OCI-LY1 (cell line): ENCODE results near the gene GRM3.

ENCODE experiments used
- H2AFZ ChIP-seq: fragments of 200-600 bp; sonication (generic), shearing (Covaris generic); 2 replicates; pipeline ENCODE4 v1.6.0; 2014; ENCODE audit warnings: antibody characterized with exemption, mild to moderate bottlenecking, low read length
- H3F3A ChIP-seq: fragments of 200-600 bp; sonication (generic), shearing (Covaris generic); 2 replicates; pipeline ENCODE4 v1.6.0; 2014; ENCODE audit warnings: mild to moderate bottlenecking, antibody characterized with exemption, low read length, moderate library complexity; ENCODE audit not compliant: insufficient read depth
- H3K27ac ChIP-seq: fragments of 200-600 bp; sonication (generic); 2 replicates; pipeline ENCODE4 v1.5.1; 2014; ENCODE audit warnings: low read length, mixed run types, mild to moderate bottlenecking, low read depth; ENCODE audit not compliant: poor library complexity, severe bottlenecking
- H3K27me3 ChIP-seq: fragments of 200-600 bp; sonication (generic); 2 replicates; pipeline ENCODE4 v1.6.0; 2014; ENCODE audit warnings: antibody characterized with exemption, mild to moderate bottlenecking, low read length, moderate library complexity; ENCODE audit not compliant: insufficient read depth
- H3K36me3 ChIP-seq: fragments of 200-600 bp; sonication (generic); 2 replicates; pipeline ENCODE4 v1.6.1; 2014; ENCODE audit warnings: mild to moderate bottlenecking, antibody characterized with exemption, low read length, moderate library complexity, mixed read lengths; ENCODE audit not compliant: insufficient read depth
- H3K4me1 ChIP-seq: fragments of 200-600 bp; sonication (generic); 2 replicates; pipeline ENCODE4 v1.5.1; 2014; ENCODE audit warnings: mild to moderate bottlenecking, low read length, moderate library complexity; ENCODE audit not compliant: insufficient read depth, severe bottlenecking
- H3K4me2 ChIP-seq: fragments of 200-600 bp; sonication (generic), shearing (Covaris generic); 2 replicates; pipeline ENCODE4 v1.6.1; 2014; ENCODE audit warnings: low read length
- H3K4me3 ChIP-seq: fragments of 200-600 bp; sonication (generic); 2 replicates; pipeline ENCODE4 v1.5.1; 2014; ENCODE audit warnings: low read length, low read depth, mild to moderate bottlenecking, mixed read lengths; ENCODE audit not compliant: poor library complexity, severe bottlenecking
- H3K79me2 ChIP-seq: fragments of 200-600 bp; shearing (Covaris generic); 2 replicates; pipeline ENCODE4 v1.6.1; 2016; ENCODE audit warnings: mixed run types, low read length, mixed read lengths; ENCODE audit not compliant: insufficient read depth
- H3K9ac ChIP-seq: fragments of 200-600 bp; sonication (generic), shearing (Covaris generic); 2 replicates; pipeline ENCODE4 v1.6.1; 2014; ENCODE audit warnings: mild to moderate bottlenecking, low read length, mixed read lengths
- H3K9me2 ChIP-seq: fragments of 200-600 bp; sonication (generic), shearing (Covaris generic); 2 replicates; pipeline ENCODE4 v1.6.1; 2014; ENCODE audit warnings: low read depth, mild to moderate bottlenecking, low read length, mixed read lengths
- H3K9me3 ChIP-seq: fragments of 200-600 bp; shearing (Covaris generic); 2 replicates; pipeline ENCODE4 v1.6.1; 2014; ENCODE audit warnings: low read length, mixed read lengths
- H4K20me1 ChIP-seq: fragments of 200-600 bp; sonication (generic), shearing (Covaris generic); 2 replicates; pipeline ENCODE4 v1.6.0; 2016; ENCODE audit warnings: mild to moderate bottlenecking, low read length; ENCODE audit not compliant: insufficient read depth
- CTCF ChIP-seq: fragments of 200-600 bp; sonication (generic), shearing (Covaris generic); IDR thresholded peaks from 2 replicates; pipeline ENCODE4 v1.5.1; 2017; ENCODE audit warnings: mild to moderate bottlenecking, antibody characterized with exemption, low read length, moderate library complexity, mixed read lengths
- EZH2 ChIP-seq: fragments of 200-600 bp; sonication (generic), shearing (Covaris generic); IDR thresholded peaks from 2 replicates; pipeline ENCODE4 v1.8.0; 2017; ENCODE audit warnings: borderline replicate concordance, mixed run types, mild to moderate bottlenecking, antibody characterized with exemption, low read length, moderate library complexity, mixed read lengths

The GRM3 gene

GRCh38 chr7:86720306-86720705 is 76.6 kb downstream of the GRM3 start:
- no peak overlapping the region for H3K4me2 ChIP-seq
- H4K20me1 ChIP-seq: no peaks in the 10 kb centered on the region
- H3K9me3 ChIP-seq: no peaks in the 10 kb centered on the region
- H3K9me2 ChIP-seq: no peaks in the 10 kb centered on the region
- TF ChIP-seq EZH2 (no peak), CTCF (no peak)
- H3K27me3 ChIP-seq: no peaks in the 10 kb centered on the region
- no peak overlapping the region for H3K4me3 ChIP-seq
- no peaks in the 10 kb centered on the region for H3K4me1 ChIP-seq
- no peak overlapping the region for H3K9ac ChIP-seq
- no peaks in the 10 kb centered on the region for H3K36me3 ChIP-seq
- H3K79me2 ChIP-seq: no peaks in the 10 kb centered on the region
- H3K27ac ChIP-seq: no peak overlapping the region
- H3F3A ChIP-seq: no peaks in the 10 kb centered on the region
- no peak overlapping the region for H2AFZ ChIP-seq

- H3K4me2 ChIP-seq: no peak overlapping the region
Observed at GRCh38 chr7:86733783-86734182, 90.1 kb downstream of the GRM3 start.

GRCh38 chr7:86745013-86745745 is 101.5 kb downstream of the GRM3 start:
- Histone ChIP-seq H3K4me3 (no peak overlapping the region), H3K4me2 (no peak overlapping the region), H3K9me3 (no peaks in the 10 kb centered on the region), H3K27ac (no peak overlapping the region), H4K20me1 (no peaks in the 10 kb centered on the region), H3K4me1 (no peaks in the 10 kb centered on the region), H2AFZ (no peak overlapping the region), H3K79me2 (no peaks in the 10 kb centered on the region), H3K9me2 (no peaks in the 10 kb centered on the region), H3K27me3 (0 out of 2 replicates have a peak, but pooled peaks cover 3% of the 10 kb centered on the region), H3K36me3 (no peaks in the 10 kb centered on the region), H3F3A (no peaks in the 10 kb centered on the region), H3K9ac (no peak overlapping the region)
- TF ChIP-seq EZH2 (no peak), CTCF (no peak)

More at GRCh38 chr7:86733783-86734182, 90.1 kb downstream of the GRM3 start:
- H3K79me2 ChIP-seq: no peaks in the 10 kb centered on the region
- H3F3A ChIP-seq: no peaks in the 10 kb centered on the region
- H3K9me3 ChIP-seq: no peaks in the 10 kb centered on the region
- no peak overlapping the region for H2AFZ ChIP-seq
- H3K4me3 ChIP-seq: no peak overlapping the region
- H3K4me1 ChIP-seq: no peaks in the 10 kb centered on the region
- H3K9me2 ChIP-seq: no peaks in the 10 kb centered on the region
- H3K9ac ChIP-seq: no peak overlapping the region
- no peaks in the 10 kb centered on the region for H3K27me3 ChIP-seq
- H3K36me3 ChIP-seq: no peaks in the 10 kb centered on the region
- no peak overlapping the region for H3K27ac ChIP-seq
- no peak for TF ChIP-seq CTCF
- no peak for TF ChIP-seq EZH2
- no peaks in the 10 kb centered on the region for H4K20me1 ChIP-seq
